ENCODE measurements around the gene GATAD1.

GATAD1 gene

DNA sequence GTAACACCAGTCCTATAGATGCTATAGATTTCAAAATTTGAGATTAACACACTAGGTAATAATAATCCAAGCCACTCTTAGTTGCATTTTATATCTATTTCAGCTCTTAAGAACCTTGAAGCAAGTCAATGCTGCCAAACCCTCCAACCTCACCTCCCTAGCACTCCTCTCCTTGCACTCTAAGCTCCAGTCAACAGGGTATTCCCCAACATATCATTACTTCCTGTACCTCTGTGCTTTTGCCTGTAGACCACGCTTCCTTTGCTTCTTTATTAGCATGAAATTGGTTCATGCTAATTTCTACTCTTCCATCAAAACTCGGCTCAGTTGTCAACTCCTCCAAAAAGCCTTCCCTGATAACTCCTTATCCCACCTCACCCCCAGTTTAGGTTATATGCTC is 56.5 kb downstream of the GATAD1 start:
- TF ChIP-seq CTCF (IDR thresholded peaks at IDR 0.05; ENCODE audit: low read depth, low read length, missing control alignments) = no peak
- DNase-seq = no peak
- Histone ChIP-seq H3K36me3 (replicated peaks) (peaks cover 4% of the 10 kb centered on the region), H3K27ac (no peak overlapping the region), H3K4me3 (ENCODE audit: low read depth, low read length) (no peak overlapping the region), H3K27me3 (replicated peaks) (no peaks in the 10 kb centered on the region)
- in situ Hi-C loops (cut with HindIII; ENCODE audit: low pct_ligation_motif_present, low sequenced_read_pairs) = no loop called here

DNA sequence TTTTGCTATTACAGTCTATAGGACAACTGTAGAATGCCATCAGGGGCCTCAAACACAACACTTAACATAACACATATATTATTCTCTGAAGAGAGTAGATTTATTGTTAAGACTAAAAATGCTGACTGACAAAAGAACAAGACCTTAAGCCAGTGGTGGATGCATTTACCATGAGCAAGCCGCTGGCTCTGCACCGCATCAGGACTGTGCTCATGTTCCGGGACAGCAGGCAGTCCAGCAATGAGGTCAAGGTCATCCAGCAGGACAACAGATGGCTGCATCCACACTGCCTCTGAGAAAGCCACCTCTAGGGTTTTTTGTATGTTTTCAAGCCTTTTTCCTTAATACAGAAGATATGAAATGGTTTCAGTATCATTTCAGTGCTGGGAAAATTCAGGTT is 57.3 kb downstream of the GATAD1 start:
- H3K36me3 ChIP-seq (replicated peaks) = no peaks in the 10 kb centered on the region
- H3K27ac ChIP-seq = no peak overlapping the region
- no peaks in the 10 kb centered on the region for H3K27me3 ChIP-seq (replicated peaks)
- DNase-seq = no peak
- H3K4me3 ChIP-seq (ENCODE audit: low read depth, low read length) = no peak overlapping the region
- TF ChIP-seq CTCF (IDR thresholded peaks at IDR 0.05; ENCODE audit: low read depth, low read length, missing control alignments) = no peak
- in situ Hi-C loops (cut with HindIII; ENCODE audit: low pct_ligation_motif_present, low sequenced_read_pairs) = no loop called here

DNA sequence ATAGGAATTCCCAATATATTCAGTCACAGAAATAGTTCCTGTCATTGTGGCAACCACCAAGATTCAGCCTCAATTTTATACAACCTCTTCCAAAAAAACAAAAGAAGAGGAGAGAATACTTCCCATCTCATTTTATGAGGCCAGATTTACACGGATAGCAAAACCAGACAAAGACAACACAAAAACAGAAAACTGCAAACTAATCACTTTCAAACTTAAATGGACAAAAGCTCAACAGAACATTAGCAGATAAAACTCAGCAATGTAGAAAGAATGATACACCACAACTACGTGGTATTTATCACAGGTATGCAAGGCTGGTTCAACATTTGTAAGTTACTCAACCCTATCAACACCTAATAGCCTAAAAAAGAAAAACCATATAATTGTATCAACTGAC is 59.1 kb downstream of the GATAD1 start:
- no peaks in the 10 kb centered on the region for H3K27me3 ChIP-seq (replicated peaks)
- DNase-seq = no peak
- no peak for TF ChIP-seq CTCF (IDR thresholded peaks at IDR 0.05; ENCODE audit: low read depth, low read length, missing control alignments)
- in situ Hi-C loops (cut with HindIII; ENCODE audit: low pct_ligation_motif_present, low sequenced_read_pairs) = no loop called here
- H3K36me3 ChIP-seq (replicated peaks) = no peaks in the 10 kb centered on the region
- H3K4me3 ChIP-seq (ENCODE audit: low read depth, low read length) = no peak overlapping the region
- no peak overlapping the region for H3K27ac ChIP-seq

GRCh38 chr7:92508946-92509345 is 61.7 kb downstream of the GATAD1 start:
- TF ChIP-seq CTCF (IDR thresholded peaks at IDR 0.05; ENCODE audit: low read depth, low read length, missing control alignments) = no peak
- Histone ChIP-seq H3K27me3 (replicated peaks) (no peaks in the 10 kb centered on the region), H3K36me3 (replicated peaks) (no peaks in the 10 kb centered on the region), H3K27ac (no peak overlapping the region), H3K4me3 (ENCODE audit: low read depth, low read length) (no peak overlapping the region)
- in situ Hi-C loops (cut with HindIII; ENCODE audit: low pct_ligation_motif_present, low sequenced_read_pairs) = no loop called here
- DNase-seq = no peak

All from brain microvascular endothelial cell (primary cell).